HCEC 1CT (cell line): ENCODE results near the gene RAMP3.
"Not testable (repeated sequence)": the region's sequence is repeated elsewhere in the genome, so short reads cannot be mapped to it uniquely, and the experiment has no call there.

Experiments
- DNase-seq: peaks from one replicate; pipeline ENCODE4 v3.0.0-alpha.2; 2017

Gene RAMP3

DNA sequence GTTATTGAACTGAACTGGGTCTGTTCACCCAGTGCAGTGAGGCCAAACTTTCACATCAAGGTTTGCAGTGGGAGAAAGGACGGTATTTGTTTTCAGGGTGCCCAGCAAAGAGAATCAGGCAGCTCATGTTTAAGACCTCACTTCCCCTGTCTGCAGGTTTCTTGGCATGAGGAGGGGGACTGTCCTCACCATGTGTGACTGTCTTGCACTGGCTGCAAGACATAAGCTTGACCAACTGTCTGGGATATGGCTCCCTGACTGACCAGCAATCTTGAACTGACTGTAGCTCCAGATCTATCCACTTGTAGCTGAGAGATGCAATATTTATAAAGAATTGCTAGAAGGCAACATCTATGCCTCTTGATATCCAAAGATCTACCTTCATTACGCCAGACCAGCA lies 39.9 kb downstream of the RAMP3 start:
- DNase-seq = no peak

DNA sequence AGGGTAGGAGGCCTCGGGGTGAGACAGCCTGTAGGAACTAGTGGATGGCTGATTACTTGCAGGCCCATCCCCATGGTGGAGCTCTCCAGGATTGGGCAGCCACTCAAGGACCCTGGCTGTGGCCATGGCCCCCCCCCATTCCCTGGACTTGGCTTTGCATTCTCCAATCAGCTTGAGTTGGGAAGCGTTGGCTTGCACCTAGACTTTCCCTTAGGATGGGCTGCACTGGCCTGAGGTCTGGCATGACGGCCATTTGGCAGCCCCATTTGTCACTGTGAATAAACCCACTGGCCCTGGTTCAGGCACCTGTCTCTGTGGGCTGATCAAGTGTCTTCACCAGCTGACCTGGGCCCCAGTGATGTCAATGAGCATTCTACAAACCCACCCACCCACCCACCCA lies 41.4 kb downstream of the RAMP3 start:
- DNase-seq = no peak

DNA sequence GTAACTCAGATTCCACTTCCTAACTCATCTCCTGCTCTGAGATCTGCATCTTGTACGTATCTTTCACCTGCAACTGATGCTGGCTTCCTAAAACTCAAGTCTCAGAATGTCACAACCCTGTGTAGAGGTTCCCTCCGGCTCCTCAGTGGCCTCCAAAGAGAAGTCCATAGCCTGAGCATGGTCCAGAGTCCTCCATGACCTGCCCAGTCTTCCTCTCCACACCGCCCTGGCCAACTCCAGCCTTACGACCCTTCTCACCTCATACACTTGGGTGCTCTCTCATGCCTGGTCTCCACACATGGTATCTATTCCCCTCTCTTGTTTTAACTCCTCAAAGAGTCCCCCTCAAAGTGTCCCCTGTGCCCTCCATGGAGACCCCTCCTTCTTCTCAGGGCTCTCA lies 41.9 kb downstream of the RAMP3 start:
- DNase-seq = no peak

DNA sequence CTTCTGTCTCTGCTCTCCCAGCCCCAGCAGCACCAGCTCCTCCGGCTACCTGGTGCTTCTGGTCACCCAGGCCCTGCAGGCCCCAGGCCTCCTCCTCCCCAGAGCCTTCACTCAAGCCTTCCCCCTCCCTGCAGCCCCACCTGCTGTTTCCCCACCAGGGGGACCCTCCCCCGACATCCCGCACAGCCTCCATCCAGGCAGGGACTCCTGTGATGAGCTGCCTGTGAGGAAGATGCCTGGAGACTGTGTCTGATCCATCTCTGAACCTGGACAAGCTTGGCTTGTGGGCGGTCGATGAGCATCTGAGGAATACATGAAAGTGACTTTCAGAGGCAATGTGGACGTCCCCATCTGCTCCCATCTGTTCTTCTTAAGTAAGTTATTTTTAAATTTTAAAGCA lies 45.0 kb downstream of the RAMP3 start:
- no peak for DNase-seq

DNA sequence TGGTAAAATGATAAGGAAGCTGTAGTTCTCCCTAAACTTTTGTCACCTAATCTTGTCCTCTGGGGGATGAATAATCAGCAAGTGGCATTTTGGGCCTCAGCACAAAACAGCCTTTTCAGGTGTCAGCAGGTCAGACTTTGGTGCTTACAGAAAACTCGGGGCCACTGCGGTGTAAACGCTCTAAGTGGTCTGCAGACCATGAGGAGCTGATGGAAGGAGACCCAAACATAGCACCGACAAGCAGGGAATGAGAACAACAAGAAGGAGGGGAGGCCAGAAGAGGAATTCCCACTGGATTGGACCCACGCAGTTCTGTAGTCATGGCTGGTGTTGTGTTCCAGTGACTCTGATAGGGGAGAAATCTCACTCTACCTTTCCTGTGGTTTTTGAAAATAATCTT lies 45.4 kb downstream of the RAMP3 start:
- DNase-seq = no peak

DNA sequence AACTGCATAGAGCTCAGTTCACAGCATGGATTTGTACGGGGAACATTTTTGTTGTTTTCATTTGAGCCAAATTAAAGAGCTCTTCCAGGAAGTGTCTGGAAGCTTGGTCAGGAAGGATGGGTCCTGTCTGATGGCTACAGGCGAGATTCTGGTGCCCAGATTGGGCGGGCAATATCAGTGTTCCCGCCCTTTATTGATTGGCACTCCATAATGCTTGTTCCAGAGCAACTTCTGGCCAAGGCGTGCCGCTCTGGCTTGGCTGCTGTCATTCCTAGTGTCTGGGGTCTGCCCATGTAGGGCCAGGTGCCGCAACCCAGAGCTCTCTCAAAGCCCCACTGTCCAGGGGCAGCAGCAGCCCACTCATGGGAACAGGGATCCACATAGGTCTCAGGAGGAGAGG lies 45.9 kb downstream of the RAMP3 start:
- DNase-seq = no peak

DNA sequence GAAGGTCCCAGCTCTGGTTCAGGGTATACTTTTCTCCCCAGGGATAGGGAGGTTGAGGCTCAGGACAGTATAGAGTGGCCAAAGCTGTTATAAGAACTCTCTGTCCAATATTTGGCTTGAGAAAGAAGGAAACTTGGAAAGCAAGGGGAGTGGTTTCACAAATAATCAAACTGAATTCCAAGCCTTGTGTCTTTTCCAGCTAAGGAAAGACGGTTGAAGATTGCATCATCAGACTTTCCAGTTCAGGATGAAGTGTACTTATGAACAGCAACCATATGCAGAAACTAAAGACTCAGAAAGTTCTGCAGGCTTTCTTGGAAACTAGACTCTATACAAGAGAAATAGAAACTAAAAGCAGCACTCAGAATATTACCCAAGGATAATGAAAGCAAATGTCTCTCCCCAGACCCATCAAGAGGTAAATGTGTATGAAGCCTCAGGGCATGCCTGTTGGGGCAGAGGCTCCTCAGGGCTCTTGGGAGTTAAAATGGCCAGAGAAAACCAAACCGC lies 46.4 kb downstream of the RAMP3 start:
- DNase-seq = peak; percentile 26

DNA sequence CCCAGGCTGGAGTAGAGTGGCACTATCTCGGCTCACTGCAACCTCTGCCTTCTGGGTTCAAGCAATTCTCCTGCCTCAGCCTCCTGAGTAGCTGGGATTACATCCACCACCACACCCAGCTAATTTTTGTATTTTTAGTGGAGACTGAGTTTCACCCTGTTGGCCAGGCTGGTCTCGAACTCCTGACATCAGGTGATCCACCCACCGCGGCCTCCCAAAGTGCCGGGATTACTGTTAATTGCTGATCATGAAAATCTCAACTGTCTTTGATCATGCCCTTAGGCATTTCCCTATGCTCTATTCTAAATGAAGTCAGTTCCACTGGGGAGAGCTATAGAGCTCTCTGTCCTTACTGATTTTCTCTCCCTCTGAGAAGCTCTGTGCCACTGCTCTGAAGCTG lies 48.7 kb downstream of the RAMP3 start:
- DNase-seq = not testable (repeated sequence)

DNA sequence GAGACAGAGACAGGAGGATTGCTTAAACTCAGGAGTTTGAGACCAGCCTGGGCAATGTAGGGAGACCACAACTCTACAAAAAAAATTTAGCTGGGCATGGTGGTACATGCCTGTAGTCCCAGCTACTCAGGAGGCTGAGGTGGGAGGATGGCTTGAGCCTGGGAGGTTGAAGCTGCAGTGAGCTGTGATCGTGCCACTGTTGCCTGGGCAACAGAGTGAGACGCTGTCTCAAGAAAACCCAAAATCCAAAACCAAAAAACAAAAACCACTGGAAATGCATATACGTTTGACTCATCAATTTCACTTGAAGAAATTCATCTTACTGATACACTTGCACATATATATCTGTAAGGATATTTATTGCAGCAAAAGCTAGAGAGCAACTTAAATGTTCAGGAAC lies 52.3 kb downstream of the RAMP3 start:
- DNase-seq = not testable (repeated sequence)

DNA sequence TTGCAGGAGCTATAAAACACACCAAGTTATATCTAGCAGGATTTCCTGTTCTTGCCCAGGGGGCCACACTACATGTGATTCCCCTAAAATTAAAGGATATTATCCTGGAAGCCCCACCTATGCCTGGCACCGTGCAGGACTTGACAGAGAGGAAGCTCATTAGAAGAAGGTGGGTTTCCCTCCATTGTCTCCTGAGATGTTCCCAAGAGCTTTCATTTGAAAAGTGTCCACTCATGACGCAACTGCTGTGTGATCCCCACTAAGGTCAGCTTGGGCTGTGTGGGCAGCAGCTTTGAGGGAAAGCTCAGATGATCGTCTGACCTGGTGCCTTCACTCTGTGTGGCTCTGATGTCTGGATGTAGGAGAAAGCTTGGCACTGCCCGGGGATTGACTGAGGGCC lies 53.5 kb downstream of the RAMP3 start:
- DNase-seq = no peak

DNA sequence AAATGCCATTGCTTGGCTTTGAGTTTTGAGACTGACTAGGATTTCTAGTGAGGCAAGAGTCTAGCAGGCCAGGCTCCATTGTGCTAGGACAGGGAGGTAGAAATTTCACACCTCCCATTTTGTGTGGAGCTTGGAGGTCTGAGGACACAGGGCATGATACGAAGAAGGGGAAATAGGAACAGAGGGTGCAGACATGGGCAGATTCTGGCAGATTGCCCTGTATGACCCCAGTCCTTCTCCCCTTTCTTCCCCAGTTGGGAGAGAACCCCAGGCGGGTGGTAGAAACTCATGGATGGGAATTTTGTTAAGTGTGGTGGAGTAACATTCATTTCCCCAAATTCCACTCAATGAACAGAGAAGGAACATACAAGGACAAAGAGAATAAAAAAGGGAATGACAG lies 54.4 kb downstream of the RAMP3 start:
- no peak for DNase-seq

DNA sequence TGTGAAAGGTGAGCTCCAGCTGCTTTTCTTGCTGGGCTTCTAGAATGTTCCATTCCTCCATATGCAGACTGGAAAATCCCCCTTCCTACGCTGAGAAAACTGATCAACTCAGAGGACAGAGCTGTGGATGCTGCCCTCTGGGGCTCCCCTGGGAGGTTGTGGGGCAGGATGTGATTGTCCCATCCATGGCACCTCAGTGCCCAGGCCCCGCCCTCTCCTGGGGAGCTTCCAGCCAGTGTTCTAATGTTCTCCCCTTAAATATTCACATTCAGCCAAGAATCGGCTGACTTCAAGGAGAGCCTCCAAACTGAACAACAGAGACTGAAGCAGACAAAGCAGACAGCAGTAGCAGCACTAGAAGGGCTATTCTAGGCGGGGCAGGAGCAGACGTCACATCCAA lies 55.0 kb downstream of the RAMP3 start:
- no peak for DNase-seq

DNA sequence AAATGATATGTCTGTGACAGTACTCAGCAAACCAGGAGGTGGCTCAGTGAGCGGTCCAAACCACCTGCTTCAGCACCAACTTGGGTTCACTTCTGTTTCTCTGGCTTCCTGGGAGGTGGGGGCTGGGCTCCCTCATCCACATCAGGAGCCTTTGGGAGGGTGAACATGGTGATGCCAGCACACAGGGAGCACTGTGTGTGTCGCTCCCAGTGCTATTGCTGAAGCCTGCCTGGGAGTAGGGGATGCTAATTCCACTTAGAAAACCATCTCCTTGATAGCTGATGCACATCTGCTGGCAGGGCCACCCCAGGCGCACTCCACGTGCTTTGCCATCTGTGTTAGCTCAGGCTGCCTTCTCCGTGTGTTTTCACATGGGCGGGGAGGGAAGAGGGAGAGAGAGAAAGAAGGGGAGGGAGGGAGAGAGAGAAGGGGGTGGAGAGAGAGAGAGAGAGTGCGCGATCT lies 58.0 kb downstream of the RAMP3 start:
- DNase-seq = no peak

DNA sequence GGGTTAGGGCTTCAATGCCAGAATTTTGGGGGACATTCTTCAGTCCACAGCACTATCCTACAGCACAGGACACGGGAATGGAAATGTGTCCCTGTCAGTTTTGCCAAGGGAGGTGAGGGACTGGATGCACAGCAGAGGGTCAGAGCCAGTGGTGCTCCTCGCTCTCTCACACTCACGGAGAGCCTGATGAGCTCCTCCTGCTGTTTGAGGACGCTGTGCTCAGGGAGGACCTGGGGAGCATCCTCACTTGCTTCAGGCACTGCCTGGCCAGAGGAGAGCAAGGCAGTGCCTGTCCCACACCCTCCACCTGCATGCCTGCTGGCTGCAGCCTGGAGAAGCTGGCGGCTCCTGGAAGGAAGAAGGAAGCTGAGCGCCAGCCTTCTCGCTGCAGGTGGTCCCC lies 58.6 kb downstream of the RAMP3 start:
- no peak for DNase-seq

DNA sequence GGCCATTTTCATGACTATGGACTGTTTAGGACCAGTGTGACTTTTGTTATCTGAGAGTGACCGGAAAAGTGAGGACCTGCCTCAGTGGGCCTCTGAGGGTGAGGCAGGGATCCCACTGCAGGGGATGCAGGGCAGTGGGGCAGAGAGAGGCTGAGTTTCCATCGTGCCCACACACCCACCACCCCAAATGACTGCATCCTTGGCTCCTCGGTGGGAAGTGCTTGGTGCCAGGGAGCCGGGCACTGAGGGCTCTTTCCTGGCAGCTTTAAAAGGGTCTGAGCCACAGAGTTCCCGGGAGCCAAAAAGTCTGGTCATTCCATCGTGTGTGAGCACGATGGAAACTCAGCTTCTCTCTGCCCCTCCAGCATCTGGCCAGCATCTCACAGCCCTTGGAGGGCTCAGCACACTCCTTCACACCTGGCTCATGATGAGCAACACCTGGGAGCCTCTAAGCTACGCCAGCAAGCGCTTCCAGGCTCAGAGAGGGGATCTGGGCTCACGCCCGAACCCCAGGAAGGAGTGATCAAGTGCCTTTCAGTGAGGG lies 59.1 kb downstream of the RAMP3 start:
- no peak for DNase-seq

DNA sequence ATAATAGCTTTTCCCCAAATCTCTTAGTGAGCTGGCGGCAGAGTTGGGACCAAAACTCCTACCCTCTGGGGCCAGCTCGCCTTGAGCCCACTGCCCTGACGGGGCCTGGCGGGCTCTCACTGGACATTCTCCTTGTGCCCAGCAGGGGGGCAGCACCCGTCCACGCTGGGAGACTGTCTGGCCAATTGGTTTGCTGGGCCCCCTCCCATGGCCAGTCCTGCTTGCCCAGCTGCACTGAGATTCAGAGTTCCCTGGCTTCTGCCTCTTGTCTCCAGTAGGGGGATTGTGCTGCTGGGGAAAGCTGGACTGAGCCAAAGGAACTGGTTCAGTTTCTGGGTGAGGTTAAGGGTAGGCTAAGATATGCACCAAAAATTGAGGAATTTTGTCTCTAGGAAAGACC lies 59.8 kb downstream of the RAMP3 start:
- DNase-seq = no peak

DNA sequence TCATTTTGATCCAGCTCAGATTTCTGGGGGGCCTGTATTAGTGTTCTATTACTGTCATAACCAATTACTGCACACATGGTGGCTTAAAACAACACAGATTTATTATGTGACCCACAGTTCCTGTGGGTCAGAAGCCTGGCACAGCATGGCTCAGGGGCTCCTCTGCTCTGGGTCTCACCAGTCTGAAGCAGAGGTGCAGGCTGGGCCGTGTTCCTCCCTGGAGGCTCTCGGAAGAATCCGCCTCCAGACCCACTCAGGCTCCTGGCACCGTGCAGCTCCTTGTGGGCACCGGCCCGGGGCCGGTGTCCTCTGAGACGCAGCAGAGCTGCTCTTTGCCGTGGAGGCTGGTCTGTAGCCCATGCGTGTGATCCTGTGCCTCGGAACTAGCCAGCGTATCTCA lies 61.5 kb downstream of the RAMP3 start:
- no peak for DNase-seq

DNA sequence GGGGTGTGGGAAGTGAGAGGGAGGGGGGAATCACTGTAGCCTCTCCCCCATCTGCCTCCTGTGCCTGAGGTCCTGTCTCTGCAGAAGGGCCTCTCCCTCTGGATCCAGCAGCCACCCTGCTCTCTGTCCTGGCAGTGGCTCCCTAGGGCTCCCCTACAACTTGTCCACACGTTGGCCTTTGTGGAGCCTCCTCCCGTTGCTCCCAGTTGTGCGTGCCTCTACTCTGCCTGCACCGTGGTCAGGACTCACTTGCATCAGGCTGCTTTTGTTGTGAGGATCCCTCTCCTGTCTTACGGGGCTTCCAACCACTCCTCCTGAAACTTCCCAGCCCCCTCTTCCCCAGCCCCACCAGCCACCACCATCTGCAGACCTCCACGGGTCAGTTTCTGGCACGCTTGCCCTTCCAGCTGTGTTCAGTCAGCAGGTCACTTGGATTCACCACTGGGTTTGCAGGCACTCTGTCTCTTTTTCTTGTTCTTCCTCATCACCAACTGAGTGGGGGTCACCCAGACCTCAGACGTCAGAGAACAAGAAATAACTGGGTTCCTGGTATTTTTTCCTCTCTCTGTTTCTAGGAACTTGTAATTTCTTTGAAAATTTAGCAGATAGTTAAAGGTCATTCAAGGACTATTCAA lies 62.3 kb downstream of the RAMP3 start:
- DNase-seq = no peak

DNA sequence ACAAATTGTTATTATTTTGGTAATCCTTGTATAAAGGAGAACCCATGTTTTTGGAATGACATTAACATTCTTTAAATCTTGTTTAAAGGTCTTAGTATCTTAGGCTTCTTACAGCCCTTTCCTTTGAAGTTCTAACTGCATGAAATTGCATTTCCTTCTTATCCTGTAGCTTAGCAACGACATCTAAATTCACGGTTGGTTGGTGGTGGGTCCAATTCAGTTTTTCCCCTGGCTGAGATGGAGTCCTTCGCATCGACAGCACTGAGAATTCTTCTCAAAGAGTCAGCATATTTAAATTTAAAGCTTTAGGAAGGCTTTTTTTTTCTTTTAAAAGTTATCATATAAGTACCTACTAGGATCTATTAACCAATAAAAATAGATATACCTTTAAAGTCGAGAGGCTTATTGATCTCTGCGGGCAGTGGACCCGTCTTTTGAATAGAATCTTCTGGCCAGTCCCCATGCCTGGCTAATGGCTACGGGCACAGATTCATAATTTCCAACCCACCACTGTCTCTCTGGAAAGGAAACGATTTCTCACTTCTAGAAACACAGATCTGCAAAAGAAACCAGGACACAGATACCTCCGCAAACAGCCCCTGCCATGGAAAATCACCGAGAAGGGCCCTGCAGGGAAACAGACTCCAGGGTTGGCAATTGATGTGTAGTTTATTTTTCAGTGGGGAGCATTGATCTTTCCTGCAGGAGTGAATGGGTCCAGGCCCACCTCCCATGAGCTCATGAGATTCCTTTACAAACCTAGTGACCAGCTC lies 63.4 kb downstream of the RAMP3 start:
- DNase-seq = no peak

DNA sequence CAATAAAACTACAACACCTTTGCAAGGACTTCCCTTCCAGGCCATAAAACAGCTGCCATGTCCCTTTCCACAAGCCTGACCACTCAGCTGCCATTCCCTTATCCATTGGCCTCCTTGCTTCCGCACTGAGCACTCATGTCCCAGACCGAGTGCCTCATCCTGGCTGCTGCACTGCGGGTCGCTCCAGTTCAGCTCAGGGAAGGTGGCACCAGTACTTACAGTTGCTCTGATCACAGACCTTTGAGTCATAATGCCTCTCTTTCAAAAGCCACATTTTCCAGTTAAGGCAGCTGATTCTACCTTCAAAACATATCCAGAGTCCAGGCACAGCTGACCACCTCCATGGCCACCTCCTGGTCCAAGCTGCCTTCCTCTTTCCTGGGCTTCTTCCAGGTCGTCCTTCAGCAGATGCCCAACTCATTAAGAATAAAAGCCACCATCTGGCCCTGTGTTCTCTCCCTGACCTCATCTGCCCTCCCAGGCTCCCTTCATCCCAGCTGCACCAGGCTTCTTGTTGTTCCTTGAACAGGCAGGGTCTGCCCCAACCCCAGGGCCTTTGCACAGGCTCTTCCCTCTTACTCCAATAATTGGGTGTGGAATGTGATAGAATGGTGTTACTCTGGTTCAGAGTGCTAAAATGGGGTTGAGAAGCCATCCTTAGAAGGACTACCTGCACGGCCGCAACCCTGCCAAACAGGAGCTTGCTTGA lies 64.5 kb downstream of the RAMP3 start:
- no peak for DNase-seq

DNA sequence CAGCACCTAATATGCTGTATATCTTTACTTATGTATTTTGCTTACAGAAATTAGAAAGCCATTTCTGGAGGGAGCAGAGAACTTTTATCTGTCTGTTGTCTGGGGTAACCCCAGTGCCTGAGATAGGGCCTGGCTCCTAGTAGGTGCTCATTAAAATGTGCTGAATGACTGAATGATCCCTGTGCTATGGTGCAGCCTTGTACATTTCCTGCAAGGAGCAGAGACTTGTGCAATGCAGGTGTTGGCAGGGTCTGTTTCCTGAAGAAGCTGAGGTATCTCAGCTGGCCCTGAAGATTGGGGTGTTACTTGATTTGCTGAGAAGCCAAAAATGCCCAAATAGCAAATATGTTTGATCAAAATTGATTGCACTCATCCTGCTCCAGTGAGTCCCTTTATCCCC lies 65.5 kb downstream of the RAMP3 start:
- no peak for DNase-seq

DNA sequence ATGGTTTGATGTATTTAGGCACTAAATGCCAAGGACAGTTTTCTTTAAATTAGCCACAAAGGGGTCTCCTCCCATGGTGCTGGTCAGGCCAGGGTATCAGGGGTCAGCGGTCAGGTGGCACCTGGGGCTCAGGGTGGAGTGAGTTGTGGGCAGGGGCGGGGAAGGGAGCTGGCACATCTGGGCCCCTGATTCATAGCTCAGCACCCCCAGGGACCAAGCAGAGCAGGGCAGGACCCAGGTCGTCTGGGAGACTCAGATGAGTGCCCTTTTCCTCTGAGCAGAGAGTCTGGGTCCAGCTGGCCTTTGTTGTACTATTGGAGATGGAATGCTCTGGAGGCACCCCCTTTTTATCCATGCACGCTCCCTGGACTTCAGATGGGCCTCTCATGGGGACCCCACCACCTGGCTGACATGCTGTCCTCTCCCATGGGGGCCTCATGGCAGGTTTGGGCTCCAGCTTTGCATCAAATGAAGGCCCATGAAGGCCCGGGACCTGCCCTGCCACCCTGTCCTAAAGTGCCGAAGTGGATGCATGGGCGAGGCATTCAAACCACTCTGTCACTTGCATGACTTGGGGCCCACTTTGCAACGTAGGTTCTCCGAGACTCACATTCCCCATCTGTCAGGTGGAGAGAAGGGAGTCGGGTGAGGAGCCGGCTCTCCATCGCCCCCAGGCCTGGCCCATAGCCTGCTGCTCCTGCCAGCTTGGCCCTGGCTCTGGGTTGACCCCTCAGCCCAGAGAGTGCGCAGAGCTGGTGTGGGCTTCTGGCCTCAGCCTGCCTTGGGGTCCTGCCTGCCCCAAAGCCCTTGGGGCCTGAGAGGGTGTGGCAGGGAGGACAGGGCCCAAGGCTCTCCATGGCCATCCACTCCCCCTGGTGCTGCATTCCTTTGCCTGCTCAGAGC lies 66.4 kb downstream of the RAMP3 start:
- DNase-seq = no peak

DNA sequence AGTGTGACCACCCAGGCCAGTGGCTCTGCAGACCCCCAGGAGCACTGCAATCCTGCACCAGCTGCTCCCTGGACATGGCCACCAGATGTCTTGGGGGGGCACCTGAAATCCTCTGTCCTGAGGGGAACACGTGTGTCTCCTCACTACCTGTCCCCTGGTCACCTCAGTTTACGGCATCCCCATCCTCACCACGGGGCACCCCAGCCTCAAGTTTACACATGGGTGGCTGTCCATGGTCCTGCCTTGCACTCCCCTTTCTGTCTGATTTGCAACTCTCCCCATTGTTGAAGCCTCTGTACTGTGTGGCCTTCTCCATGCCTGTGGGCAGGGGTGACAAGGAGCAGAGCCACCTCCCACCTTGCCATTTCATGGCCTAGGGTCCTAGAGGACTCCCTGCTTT lies 67.2 kb downstream of the RAMP3 start:
- DNase-seq = no peak
